ENCODE data around the gene FOCAD. TPM values are rescaled to one million over a fixed set of nuclear protein-coding genes. Genes with fewer than 3 reads are reported as not detected.

The FOCAD gene
- total RNA-seq, 4 donors from 2014 or later = 24.0 to 64.5 (median 33.1) TPM

DNA sequence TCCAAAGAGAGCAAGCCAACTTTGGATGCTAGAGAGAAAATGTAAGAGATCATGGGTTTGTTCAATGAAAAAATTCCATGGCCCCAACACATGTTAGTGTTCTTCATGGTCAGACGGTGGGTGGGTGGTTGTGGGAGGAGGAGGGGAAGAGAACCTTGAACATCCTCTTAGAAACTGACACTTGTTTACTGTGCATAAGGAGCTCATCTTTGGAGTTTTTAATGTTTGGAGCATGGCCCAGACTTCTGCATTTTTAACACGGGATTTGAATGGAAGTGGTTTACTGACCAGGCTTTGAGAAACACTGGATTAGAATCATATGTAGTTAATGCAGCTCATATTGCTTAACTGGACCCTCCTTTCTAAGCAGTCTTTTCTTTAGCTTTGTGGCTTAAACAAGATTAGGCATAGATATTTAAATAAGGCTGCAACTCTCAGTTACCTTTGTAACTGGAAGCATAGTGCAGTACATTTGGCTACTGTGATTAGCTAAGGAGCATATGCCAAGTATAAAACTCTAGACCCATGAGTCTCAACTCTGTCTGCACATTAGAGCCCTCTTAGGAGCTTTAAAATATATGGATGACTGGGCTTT is 60.1 kb downstream of the FOCAD start:
- 46% methylated on average over 2 of the region's 2 CpGs for WGBS
- TF ChIP-seq POLR2AphosphoS5 (IDR thresholded peaks at IDR 0.05) = no peak
- TF ChIP-seq POLR2A (IDR thresholded peaks at IDR 0.05) = no peak
- TF ChIP-seq EP300 (IDR thresholded peaks at IDR 0.05) = no peak
- TF ChIP-seq, protein P1, sequence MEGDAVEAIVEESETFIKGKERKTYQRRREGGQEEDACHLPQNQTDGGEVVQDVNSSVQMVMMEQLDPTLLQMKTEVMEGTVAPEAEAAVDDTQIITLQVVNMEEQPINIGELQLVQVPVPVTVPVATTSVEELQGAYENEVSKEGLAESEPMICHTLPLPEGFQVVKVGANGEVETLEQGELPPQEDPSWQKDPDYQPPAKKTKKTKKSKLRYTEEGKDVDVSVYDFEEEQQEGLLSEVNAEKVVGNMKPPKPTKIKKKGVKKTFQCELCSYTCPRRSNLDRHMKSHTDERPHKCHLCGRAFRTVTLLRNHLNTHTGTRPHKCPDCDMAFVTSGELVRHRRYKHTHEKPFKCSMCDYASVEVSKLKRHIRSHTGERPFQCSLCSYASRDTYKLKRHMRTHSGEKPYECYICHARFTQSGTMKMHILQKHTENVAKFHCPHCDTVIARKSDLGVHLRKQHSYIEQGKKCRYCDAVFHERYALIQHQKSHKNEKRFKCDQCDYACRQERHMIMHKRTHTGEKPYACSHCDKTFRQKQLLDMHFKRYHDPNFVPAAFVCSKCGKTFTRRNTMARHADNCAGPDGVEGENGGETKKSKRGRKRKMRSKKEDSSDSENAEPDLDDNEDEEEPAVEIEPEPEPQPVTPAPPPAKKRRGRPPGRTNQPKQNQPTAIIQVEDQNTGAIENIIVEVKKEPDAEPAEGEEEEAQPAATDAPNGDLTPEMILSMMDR (IDR thresholded peaks at IDR 0.05) = no peak
- Histone ChIP-seq H3K27me3 (no peaks in the 10 kb centered on the region), H3K36me3 (peaks cover 2% of the 10 kb centered on the region), H3K27ac (no peak overlapping the region), H3K4me1 (no peaks in the 10 kb centered on the region), H3K4me3 (no peak overlapping the region), H3K9me3 (no peaks in the 10 kb centered on the region)
- DNase-seq (ENCODE audit: low spot score in 2 of 2) = no peak

DNA sequence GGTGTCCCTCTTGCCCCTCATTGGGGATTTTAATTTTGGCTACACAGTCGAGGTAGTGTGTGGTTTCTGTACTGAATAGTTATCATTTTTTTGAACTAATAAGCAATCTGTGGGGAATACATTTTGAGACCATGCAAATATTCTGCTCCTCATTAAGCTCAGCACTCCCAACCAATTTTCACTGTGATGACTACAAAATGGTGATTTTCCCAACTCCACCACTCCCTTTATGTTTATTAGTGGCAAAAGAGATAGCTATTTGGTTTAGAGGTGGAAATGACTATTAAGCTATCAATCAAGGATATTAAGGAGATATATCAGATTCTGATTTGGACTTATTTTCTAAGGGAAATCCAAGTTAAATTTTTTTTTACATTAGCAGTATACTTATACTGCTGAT is 62.9 kb downstream of the FOCAD start:
- H3K27me3 ChIP-seq = no peaks in the 10 kb centered on the region
- WGBS = 73% methylated on average over 1 of the region's 1 CpG
- H3K4me1 ChIP-seq = no peaks in the 10 kb centered on the region
- no peak for DNase-seq (ENCODE audit: low spot score in 2 of 2)
- no peak overlapping the region for H3K4me3 ChIP-seq
- H3K9me3 ChIP-seq = no peaks in the 10 kb centered on the region
- H3K36me3 ChIP-seq = peaks cover under 1% of the 10 kb centered on the region
- H3K27ac ChIP-seq = no peak overlapping the region
- no peak for TF ChIP-seq POLR2A (IDR thresholded peaks at IDR 0.05)
- TF ChIP-seq, protein P1 (IDR thresholded peaks at IDR 0.05) = no peak
- no peak for TF ChIP-seq POLR2AphosphoS5 (IDR thresholded peaks at IDR 0.05)
- TF ChIP-seq EP300 (IDR thresholded peaks at IDR 0.05) = no peak

DNA sequence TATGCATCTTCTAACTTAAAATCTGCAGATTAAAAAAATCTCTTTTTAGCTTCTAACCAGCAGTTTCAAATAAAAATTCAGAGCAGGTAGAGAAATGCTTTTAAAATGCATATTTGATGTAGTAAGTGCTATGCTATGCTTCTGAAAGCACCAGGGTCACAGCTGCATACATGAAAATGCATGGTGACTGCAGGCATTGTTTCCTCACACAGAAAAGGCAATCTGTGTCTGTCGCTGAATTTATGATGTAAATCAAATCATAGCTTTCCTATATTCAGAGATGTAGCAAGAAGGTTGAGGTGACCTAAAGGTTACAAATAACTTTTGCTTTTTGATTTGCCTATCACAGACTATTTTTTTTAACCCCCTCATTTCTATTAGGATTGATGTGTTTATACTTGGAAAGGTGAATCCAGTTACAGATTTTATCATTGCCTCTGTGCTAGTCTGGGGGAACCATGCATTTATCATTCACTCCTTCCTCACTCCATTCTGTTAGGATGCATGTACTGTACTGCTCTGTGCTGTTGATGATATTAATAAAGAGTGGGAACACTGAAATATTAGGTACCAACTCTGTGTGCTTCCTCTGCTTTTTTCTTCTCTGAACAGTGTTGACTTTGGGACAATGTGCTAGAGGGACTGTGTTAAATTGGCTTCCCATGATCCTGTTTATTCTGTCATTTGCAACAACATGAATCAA is 65.6 kb downstream of the FOCAD start:
- no peak overlapping the region for H3K4me3 ChIP-seq
- no peaks in the 10 kb centered on the region for H3K27me3 ChIP-seq
- no peak for DNase-seq (ENCODE audit: low spot score in 2 of 2)
- WGBS = 78% methylated on average over 1 of the region's 1 CpG
- no peaks in the 10 kb centered on the region for H3K36me3 ChIP-seq
- no peaks in the 10 kb centered on the region for H3K9me3 ChIP-seq
- no peak overlapping the region for H3K27ac ChIP-seq
- peaks cover 7% of the 10 kb centered on the region for H3K4me1 ChIP-seq
- no peak for TF ChIP-seq POLR2AphosphoS5 (IDR thresholded peaks at IDR 0.05)
- no peak for TF ChIP-seq POLR2A (IDR thresholded peaks at IDR 0.05)
- TF ChIP-seq, protein P1 (IDR thresholded peaks at IDR 0.05) = no peak
- no peak for TF ChIP-seq EP300 (IDR thresholded peaks at IDR 0.05)

DNA sequence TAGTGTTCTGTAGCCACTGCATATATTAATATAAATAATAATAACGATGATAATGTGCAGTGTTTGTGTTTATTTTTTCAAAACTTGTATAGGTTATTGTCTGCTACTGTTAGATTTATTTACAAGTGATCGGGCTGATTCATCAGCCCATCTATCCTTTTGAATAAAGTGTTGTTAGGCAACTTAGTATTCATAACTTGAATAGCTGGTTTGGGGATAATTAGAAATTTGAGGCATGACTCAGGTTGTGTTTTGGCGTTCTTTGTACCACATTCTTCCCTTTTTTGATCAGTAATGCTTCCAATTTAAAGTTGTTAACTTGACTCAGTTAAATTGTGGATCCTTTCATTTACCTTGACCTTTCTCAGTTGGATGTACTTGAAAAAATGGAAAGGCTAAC is 69.7 kb downstream of the FOCAD start:
- Histone ChIP-seq H3K9me3 (no peaks in the 10 kb centered on the region), H3K27me3 (no peaks in the 10 kb centered on the region), H3K27ac (no peak overlapping the region), H3K36me3 (no peaks in the 10 kb centered on the region), H3K4me1 (peaks cover 7% of the 10 kb centered on the region), H3K4me3 (no peak overlapping the region)
- 57% methylated on average over 3 of the region's 3 CpGs for WGBS
- DNase-seq (ENCODE audit: low spot score in 2 of 2) = no peak
- no peak for TF ChIP-seq EP300 (IDR thresholded peaks at IDR 0.05)
- no peak for TF ChIP-seq POLR2A (IDR thresholded peaks at IDR 0.05)
- TF ChIP-seq, protein P1 (IDR thresholded peaks at IDR 0.05) = no peak
- no peak for TF ChIP-seq POLR2AphosphoS5 (IDR thresholded peaks at IDR 0.05)

DNA sequence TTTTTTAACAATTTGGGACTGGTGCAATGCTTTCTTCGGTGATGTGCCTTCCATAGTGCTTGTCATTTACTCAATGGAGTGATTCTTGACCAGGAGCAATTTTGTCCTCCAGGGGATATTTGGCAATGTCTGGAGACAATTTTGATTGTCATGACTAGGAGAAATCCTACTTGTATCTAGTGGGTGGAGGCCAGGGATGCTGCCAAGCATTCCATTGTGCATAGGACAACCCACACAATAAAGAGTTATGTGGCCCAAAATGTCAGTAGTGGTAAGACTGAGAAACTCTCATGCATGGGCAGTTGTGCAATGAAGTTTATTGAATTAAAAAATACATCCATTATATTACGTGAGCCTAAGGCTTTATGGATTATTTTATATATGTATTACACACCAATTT is 70.5 kb downstream of the FOCAD start:
- H3K4me1 ChIP-seq = peaks cover 7% of the 10 kb centered on the region
- H3K9me3 ChIP-seq = no peaks in the 10 kb centered on the region
- TF ChIP-seq, protein P1 (IDR thresholded peaks at IDR 0.05) = no peak
- no peak for TF ChIP-seq POLR2AphosphoS5 (IDR thresholded peaks at IDR 0.05)
- TF ChIP-seq POLR2A (IDR thresholded peaks at IDR 0.05) = no peak
- no peak for TF ChIP-seq EP300 (IDR thresholded peaks at IDR 0.05)
- no peak overlapping the region for H3K27ac ChIP-seq
- no peak overlapping the region for H3K4me3 ChIP-seq
- no peaks in the 10 kb centered on the region for H3K27me3 ChIP-seq
- 79% methylated on average over 2 of the region's 2 CpGs for WGBS
- DNase-seq (ENCODE audit: low spot score in 2 of 2) = no peak
- H3K36me3 ChIP-seq = no peaks in the 10 kb centered on the region
